ENCODE data around the gene EIF4B.
"Not testable (repeated sequence)": the region's sequence is repeated elsewhere in the genome, so short reads cannot be mapped to it uniquely, and the experiment has no call there.

The EIF4B gene

DNA sequence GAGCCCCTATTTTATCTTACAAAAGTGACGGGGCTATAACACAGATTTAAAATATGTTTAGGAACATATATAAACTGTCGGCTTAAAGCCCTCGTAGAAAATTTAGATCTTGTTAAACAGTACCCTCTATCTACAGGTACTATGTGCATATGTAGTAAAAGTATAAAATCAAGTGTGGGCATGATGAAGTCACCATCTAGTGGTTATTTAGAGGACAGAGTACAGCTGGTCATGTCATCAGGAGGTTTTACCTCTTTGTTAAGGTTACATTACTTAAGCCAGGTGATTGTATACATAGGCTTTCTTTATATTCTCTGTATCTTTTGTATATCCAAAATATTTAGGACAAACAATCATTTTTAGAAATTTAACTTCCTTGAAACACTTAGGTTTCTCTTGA, 25.4 kb downstream of the EIF4B start:
- Histone ChIP-seq H3K9me3 (ENCODE audit: severe bottlenecking) (no peaks in the 10 kb centered on the region), H3K4me1 (ENCODE audit: insufficient read depth, poor library complexity, severe bottlenecking) (no peaks in the 10 kb centered on the region), H3K27me3 (ENCODE audit: insufficient read depth, poor library complexity, severe bottlenecking) (no peaks in the 10 kb centered on the region), H3K4me3 (ENCODE audit: severe bottlenecking) (no peak overlapping the region), H3K27ac (ENCODE audit: poor library complexity, severe bottlenecking) (no peak overlapping the region), H3K36me3 (ENCODE audit: low read depth) (peaks cover 96% of the 10 kb centered on the region)
- peak; percentile 48; the same call in 1 of the 3 replicates for ATAC-seq (ENCODE audit: low read depth)
- DNase-seq (ENCODE audit: low spot score), result no peak
- TF ChIP-seq, protein P1, sequence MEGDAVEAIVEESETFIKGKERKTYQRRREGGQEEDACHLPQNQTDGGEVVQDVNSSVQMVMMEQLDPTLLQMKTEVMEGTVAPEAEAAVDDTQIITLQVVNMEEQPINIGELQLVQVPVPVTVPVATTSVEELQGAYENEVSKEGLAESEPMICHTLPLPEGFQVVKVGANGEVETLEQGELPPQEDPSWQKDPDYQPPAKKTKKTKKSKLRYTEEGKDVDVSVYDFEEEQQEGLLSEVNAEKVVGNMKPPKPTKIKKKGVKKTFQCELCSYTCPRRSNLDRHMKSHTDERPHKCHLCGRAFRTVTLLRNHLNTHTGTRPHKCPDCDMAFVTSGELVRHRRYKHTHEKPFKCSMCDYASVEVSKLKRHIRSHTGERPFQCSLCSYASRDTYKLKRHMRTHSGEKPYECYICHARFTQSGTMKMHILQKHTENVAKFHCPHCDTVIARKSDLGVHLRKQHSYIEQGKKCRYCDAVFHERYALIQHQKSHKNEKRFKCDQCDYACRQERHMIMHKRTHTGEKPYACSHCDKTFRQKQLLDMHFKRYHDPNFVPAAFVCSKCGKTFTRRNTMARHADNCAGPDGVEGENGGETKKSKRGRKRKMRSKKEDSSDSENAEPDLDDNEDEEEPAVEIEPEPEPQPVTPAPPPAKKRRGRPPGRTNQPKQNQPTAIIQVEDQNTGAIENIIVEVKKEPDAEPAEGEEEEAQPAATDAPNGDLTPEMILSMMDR (IDR thresholded peaks at IDR 0.05; ENCODE audit: poor library complexity, severe bottlenecking), result peak; percentile 7

DNA sequence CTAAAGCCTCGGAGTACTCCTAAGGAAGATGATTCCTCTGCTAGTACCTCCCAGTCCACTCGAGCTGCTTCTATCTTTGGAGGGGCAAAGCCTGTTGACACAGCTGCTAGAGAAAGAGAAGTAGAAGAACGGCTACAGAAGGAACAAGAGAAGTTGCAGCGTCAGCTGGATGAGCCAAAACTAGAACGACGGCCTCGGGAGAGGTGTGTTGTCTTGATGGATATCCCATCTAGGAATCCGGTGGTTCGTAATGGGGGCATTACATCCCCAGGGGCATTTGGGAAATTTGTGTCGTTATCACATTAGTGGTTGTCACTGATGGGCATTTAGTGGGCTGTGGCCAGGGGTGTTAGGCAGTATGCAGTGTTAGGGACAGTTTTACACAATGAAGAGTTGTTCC, 27.6 kb downstream of the EIF4B start:
- H3K4me1 ChIP-seq (ENCODE audit: insufficient read depth, poor library complexity, severe bottlenecking); H3K4me3 ChIP-seq (ENCODE audit: severe bottlenecking); DNase-seq (ENCODE audit: low spot score); H3K9me3 ChIP-seq (ENCODE audit: severe bottlenecking); ATAC-seq (ENCODE audit: low read depth); H3K27ac ChIP-seq (ENCODE audit: poor library complexity, severe bottlenecking); H3K27me3 ChIP-seq (ENCODE audit: insufficient read depth, poor library complexity, severe bottlenecking): not testable (repeated sequence)
- H3K36me3 ChIP-seq (ENCODE audit: low read depth), result peaks cover 96% of the 10 kb centered on the region

DNA sequence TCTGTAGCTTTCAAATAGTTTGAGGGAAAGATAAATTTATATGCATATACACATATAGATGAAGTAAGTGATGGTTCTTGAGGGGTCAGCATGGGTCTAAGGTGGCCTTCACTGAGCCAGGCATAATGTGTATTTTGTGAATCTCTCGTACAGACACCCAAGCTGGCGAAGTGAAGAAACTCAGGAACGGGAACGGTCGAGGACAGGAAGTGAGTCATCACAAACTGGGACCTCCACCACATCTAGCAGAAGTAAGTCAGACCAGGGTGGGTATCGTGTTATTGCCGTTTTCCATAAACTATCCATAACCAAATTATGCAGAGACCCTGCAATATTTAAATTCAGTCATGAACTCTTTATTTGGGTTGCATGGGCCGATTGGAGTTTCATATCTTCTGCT, 28.2 kb downstream of the EIF4B start:
- Histone ChIP-seq H3K36me3 (ENCODE audit: low read depth) (peaks cover 96% of the 10 kb centered on the region), H3K9me3 (ENCODE audit: severe bottlenecking) (no peaks in the 10 kb centered on the region), H3K27me3 (ENCODE audit: insufficient read depth, poor library complexity, severe bottlenecking) (no peaks in the 10 kb centered on the region), H3K4me3 (ENCODE audit: severe bottlenecking) (no peak overlapping the region), H3K27ac (ENCODE audit: poor library complexity, severe bottlenecking) (no peak overlapping the region), H3K4me1 (ENCODE audit: insufficient read depth, poor library complexity, severe bottlenecking) (no peaks in the 10 kb centered on the region)
- ATAC-seq (ENCODE audit: low read depth) (no peak), DNase-seq (ENCODE audit: low spot score) (no peak)
- TF ChIP-seq, protein P1 (IDR thresholded peaks at IDR 0.05; ENCODE audit: poor library complexity, severe bottlenecking), result no peak

DNA sequence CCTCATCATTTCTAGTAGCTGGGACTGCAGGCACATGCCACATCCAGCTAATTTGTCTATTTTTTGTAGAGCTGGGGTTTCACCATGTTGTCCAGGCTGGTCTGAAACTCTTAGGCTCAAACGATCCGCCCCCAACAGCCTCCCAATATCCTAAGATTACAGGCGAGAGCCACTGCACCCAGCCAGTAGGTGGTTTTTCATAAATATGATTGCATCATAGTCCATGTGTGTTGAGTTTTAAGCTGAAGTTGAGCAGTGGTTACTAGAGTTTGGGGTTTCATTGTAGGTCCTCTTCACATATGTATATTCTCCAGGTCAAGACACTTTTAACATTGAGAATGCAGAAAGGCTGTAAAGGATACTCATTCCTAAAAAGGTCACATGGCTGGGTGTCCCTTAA, 30.5 kb downstream of the EIF4B start:
- ATAC-seq (ENCODE audit: low read depth) (no peak), DNase-seq (ENCODE audit: low spot score) (no peak)
- H3K4me3 ChIP-seq (ENCODE audit: severe bottlenecking), result no peak overlapping the region
- no peaks in the 10 kb centered on the region for H3K9me3 ChIP-seq (ENCODE audit: severe bottlenecking)
- no peaks in the 10 kb centered on the region for H3K27me3 ChIP-seq (ENCODE audit: insufficient read depth, poor library complexity, severe bottlenecking)
- TF ChIP-seq, protein P1 (IDR thresholded peaks at IDR 0.05; ENCODE audit: poor library complexity, severe bottlenecking), result no peak
- H3K4me1 ChIP-seq (ENCODE audit: insufficient read depth, poor library complexity, severe bottlenecking), result no peaks in the 10 kb centered on the region
- peaks cover 86% of the 10 kb centered on the region for H3K36me3 ChIP-seq (ENCODE audit: low read depth)
- H3K27ac ChIP-seq (ENCODE audit: poor library complexity, severe bottlenecking), result no peak overlapping the region

DNA sequence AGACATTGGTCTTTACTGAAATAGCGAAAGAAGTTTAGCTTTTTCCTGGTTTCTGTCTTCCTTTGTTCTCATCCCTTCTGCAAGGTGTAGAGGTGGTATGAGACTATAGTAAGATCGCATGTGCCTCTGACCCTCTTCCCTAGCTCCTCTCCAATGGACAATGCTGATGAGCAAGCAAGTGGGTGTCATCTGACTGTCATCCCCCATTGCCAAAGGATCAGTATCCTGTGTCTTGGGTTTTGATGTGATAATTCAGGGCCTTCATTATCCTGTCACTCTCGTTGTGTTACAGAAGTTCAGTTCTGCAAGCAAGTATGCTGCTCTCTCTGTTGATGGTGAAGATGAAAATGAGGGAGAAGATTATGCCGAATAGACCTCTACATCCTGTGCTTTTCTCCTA, 33.6 kb downstream of the EIF4B start:
- Histone ChIP-seq H3K27me3 (ENCODE audit: insufficient read depth, poor library complexity, severe bottlenecking) (no peaks in the 10 kb centered on the region), H3K4me1 (ENCODE audit: insufficient read depth, poor library complexity, severe bottlenecking) (no peaks in the 10 kb centered on the region), H3K27ac (ENCODE audit: poor library complexity, severe bottlenecking) (no peak overlapping the region), H3K9me3 (ENCODE audit: severe bottlenecking) (no peaks in the 10 kb centered on the region), H3K4me3 (ENCODE audit: severe bottlenecking) (no peak overlapping the region), H3K36me3 (ENCODE audit: low read depth) (peaks cover 56% of the 10 kb centered on the region)
- TF ChIP-seq, protein P1 (IDR thresholded peaks at IDR 0.05; ENCODE audit: poor library complexity, severe bottlenecking), result no peak
- ATAC-seq (ENCODE audit: low read depth) (no peak), DNase-seq (ENCODE audit: low spot score) (no peak)

All from RWPE2 (cell line).